Gastroesophageal sphincter (tissue), 4 donors: Measurements from ENCODE around the gene CNTN5. TPM values are rescaled to one million over a fixed set of nuclear protein-coding genes. Genes with fewer than 3 reads are reported as not detected.

Source experiments
- ATAC-seq: fragments of 150-250 bp; one replicate; pipeline ENCODE4 v1.9.1; 2016; ENCODE audit warnings: mild to moderate bottlenecking, moderate library complexity
- H3K27ac ChIP-seq, 4 donors: fragments of 200-600 bp; sonication (generic) in 3 of 4; 1 replicate in 3 of 4; 2 replicates in 1 of 4; pipeline ENCODE4 v1.5.1; 2016 to 2019
- H3K27me3 ChIP-seq: fragments of 200-600 bp; sonication (generic); one replicate; pipeline ENCODE4 v1.5.1; 2019
- H3K36me3 ChIP-seq, 2 donors: fragments of 200-600 bp; sonication (generic); one replicate each; pipeline ENCODE4 v1.5.1; 2019; ENCODE audit warnings: control low read depth in 1 of 2
- H3K4me1 ChIP-seq, 3 donors: fragments of 200-600 bp; sonication (generic); 1 replicate in 2 of 3; 2 replicates in 1 of 3; pipeline ENCODE4 v1.5.1; 2016 to 2019; ENCODE audit warnings: control low read depth in 2 of 3
- H3K4me3 ChIP-seq, 2 donors: fragments of 200-600 bp; sonication (generic); one replicate each; pipeline ENCODE4 v1.5.1; 2019; ENCODE audit warnings: mild to moderate bottlenecking in 1 of 2, moderate library complexity in 1 of 2
- H3K9me3 ChIP-seq, 3 donors: fragments of 200-600 bp; sonication (generic); one replicate each; pipeline ENCODE4 v1.5.1; 2017 to 2019; ENCODE audit warnings: control low read depth in 2 of 3
- CTCF ChIP-seq, 4 experiments: fragments of 200-600 bp in 2 of 4; fragments of 450-650 bp in 2 of 4; sonication (generic) in 1 of 4; IDR thresholded peaks; one replicate each; pipeline ENCODE4 v1.5.1; 2017 to 2019; ENCODE audit warnings: antibody characterized with exemption in 4 of 4, mild to moderate bottlenecking in 2 of 4, moderate library complexity in 2 of 4
- EP300 ChIP-seq: sonication (generic); formaldehyde crosslinking; IDR thresholded peaks from one replicate; pipeline ENCODE4 v1.6.1; 2017; ENCODE audit warnings: antibody characterized with exemption, mild to moderate bottlenecking
- POLR2A ChIP-seq, 2 donors: fragments of 450-650 bp; IDR thresholded peaks; one replicate each; pipeline ENCODE4 v1.6.1; 2017; ENCODE audit warnings: antibody characterized with exemption in 2 of 2, mild to moderate bottlenecking in 2 of 2, moderate library complexity in 1 of 2
- POLR2AphosphoS5 ChIP-seq: sonication (generic); formaldehyde crosslinking; IDR thresholded peaks from one replicate; pipeline ENCODE4 v1.6.1; 2017; ENCODE audit warnings: antibody characterized with exemption
- WGBS, 2 donors: methylation state at CpG; one replicate each; pipeline ENCODE4 v1.1.5; 2018; ENCODE audit warnings: low coverage in 1 of 2; 5-methylcytosine and 5-hydroxymethylcytosine counted together
- total RNA-seq, 4 donors: library from RNA; depleted of rRNA; stranded (reverse); fragments of >200 nt; gene quantifications; one replicate each; pipeline ENCODE4 v1.1.0, GENCODE V29; 2016

CNTN5 gene
- total RNA-seq, 4 donors from 2014 or later, result 0.16 TPM; not detected in 3

DNA sequence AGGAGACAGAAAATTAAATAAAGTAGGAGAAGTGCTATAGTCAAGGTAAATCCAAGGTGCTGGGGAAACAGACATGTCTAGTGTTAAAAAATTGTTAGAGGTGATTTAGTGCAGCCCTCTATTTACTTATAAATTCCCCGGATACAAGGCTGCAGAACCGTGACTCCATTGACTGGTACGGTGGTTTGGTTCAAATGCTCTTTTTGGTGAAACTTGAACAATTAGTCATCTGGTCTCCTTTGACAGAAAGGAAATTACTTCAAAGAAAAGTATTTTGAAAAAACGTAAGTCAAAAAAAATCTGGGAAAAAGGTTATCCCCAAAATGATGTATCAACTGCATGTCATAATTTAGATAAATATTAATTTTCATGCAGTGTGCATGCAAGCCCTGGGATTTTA lies 399.2 kb downstream of the CNTN5 start:
- no peaks in the 10 kb centered on the region for H3K4me1 ChIP-seq

DNA sequence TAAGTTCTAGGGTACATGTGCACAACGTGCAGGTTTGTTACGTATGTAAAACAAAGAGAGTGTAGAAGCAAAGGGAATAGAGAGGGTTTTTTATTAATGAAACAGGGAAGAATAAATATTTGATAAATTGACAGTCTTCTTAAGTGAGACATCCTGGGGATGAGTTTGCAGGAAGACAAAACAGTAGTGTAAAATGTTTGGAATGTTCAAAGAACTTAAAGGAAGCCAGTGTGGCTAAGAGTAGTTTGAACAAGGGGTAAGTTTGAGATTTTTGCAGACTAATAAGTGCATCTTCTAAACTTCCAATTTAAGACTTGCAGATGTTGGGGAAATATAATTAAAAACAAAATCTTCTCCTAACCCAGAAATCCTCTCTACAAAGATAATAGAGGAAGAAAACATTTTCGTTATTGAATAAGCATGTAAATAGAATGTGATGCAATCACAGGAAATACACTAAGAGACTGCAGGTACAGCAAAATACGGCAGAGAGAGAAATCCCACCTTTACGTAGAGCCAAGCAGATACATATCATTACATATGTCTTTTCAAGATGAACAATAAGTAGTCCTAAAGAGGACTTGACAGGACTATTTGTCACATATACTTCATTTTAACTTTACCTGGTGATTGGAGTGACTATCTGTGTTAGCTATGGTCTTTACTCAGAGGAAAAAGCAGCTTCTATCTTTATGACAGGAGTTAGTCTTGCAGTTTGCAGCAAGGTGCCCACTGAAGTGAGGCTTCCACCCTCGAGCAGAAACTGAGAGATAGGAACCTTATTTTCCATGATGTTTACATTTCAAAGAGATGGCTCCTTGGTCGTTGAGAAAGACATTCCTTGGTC lies 402.1 kb downstream of the CNTN5 start:
- TF ChIP-seq CTCF (IDR thresholded peaks at IDR 0.05) (no peak), EP300 (no peak)
- WGBS, 2 donors, result 29 to 41% methylated on average over 6 to 7 of the region's 7 CpGs
- H3K27me3 ChIP-seq, result no peaks in the 10 kb centered on the region
- no peaks in the 10 kb centered on the region for H3K4me1 ChIP-seq
- no peak overlapping the region for H3K4me3 ChIP-seq
- H3K27ac ChIP-seq, result no peak overlapping the region
- no peaks in the 10 kb centered on the region for H3K9me3 ChIP-seq
- no peaks in the 10 kb centered on the region for H3K36me3 ChIP-seq
- ATAC-seq, result no peak

More for the DNA sequence above, 399.2 kb downstream of the CNTN5 start:
- no peaks in the 10 kb centered on the region for H3K27me3 ChIP-seq
- no peak for ATAC-seq
- no peaks in the 10 kb centered on the region for H3K9me3 ChIP-seq
- no peak for TF ChIP-seq EP300
- no peaks in the 10 kb centered on the region for H3K36me3 ChIP-seq
- WGBS, 2 donors, result 64 to 71% methylated on average over 4 of the region's 4 CpGs
- no peak overlapping the region for H3K4me3 ChIP-seq
- H3K27ac ChIP-seq, result no peak overlapping the region

DNA sequence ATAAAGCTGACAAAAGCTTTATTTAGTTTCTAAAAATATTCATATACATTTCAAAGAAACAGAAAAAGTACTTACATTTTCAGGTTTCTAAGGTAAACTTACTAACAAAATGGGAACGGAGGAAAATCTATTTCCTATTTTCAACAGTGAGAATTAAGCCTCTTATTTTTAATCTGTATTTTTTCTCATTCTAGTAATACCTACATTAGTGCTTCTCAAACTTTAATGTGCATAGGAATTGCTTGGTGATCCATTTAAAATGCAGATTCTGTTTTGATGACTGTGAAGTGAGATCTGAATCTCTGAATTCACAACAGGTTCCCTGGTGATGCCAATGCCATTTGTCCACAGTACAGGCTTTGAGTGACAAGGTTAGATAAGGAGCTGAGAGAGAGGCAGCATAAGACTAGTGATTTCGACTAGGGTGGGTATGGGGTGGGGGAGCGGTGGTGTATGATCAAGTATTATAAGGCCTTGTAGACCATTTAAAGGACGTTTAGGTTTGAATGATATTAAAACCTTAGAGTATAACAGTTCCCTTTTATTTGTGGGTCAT lies 402.8 kb downstream of the CNTN5 start:
- Histone ChIP-seq H3K27ac (no peak overlapping the region), H3K9me3 (no peaks in the 10 kb centered on the region), H3K36me3 (no peaks in the 10 kb centered on the region), H3K4me1 (no peaks in the 10 kb centered on the region), H3K4me3 (no peak overlapping the region), H3K27me3 (no peaks in the 10 kb centered on the region)
- no peak for ATAC-seq
- 31 to 40% methylated on average over 4 of the region's 4 CpGs for WGBS, 2 donors
- TF ChIP-seq POLR2A (IDR thresholded peaks at IDR 0.05), result no peak
- no peak for TF ChIP-seq EP300
- TF ChIP-seq POLR2AphosphoS5, result no peak
- TF ChIP-seq CTCF (IDR thresholded peaks at IDR 0.05), result no peak

- no peak for ATAC-seq
- Histone ChIP-seq H3K4me1 (no peaks in the 10 kb centered on the region), H3K27me3 (no peaks in the 10 kb centered on the region), H3K9me3 (no peaks in the 10 kb centered on the region), H3K27ac (no peak overlapping the region), H3K36me3 (no peaks in the 10 kb centered on the region), H3K4me3 (no peak overlapping the region)
- TF ChIP-seq EP300, result no peak
- no peak for TF ChIP-seq POLR2AphosphoS5
- TF ChIP-seq CTCF (IDR thresholded peaks at IDR 0.05), result no peak
- TF ChIP-seq POLR2A (IDR thresholded peaks at IDR 0.05), result no peak
- WGBS, 2 donors, result 76 to 100% methylated on average over 3 to 9 of the region's 12 CpGs
Measured at GRCh38 chr11:99424313-99425084, 403.8 kb downstream of the CNTN5 start.

- Histone ChIP-seq H3K4me1 (no peaks in the 10 kb centered on the region), H3K4me3 (no peak overlapping the region), H3K36me3 (no peaks in the 10 kb centered on the region), H3K27me3 (no peaks in the 10 kb centered on the region), H3K27ac (no peak overlapping the region), H3K9me3 (no peaks in the 10 kb centered on the region)
- WGBS, 2 donors, result 100% methylated on average over 1 of the region's 2 CpGs; no CpG with 5 or more reads in 1 of the 2 donors
- TF ChIP-seq CTCF (IDR thresholded peaks at IDR 0.05) (no peak), POLR2AphosphoS5 (no peak), EP300 (no peak), POLR2A (IDR thresholded peaks at IDR 0.05) (no peak)
- no peak for ATAC-seq
Measured at GRCh38 chr11:99425596-99425995, 404.8 kb downstream of the CNTN5 start.
